HPDE6-E6E7 (cell line): Measurements from ENCODE around the gene DYRK4.
"Not testable (repeated sequence)": the region's sequence is repeated elsewhere in the genome, so short reads cannot be mapped to it uniquely, and the experiment has no call there.

Experiments
- DNase-seq: peaks from one replicate; pipeline ENCODE4 v3.0.0; 2011; ENCODE audit warnings: missing footprints; ENCODE audit errors: extremely low spot score

DYRK4 gene, protein sequence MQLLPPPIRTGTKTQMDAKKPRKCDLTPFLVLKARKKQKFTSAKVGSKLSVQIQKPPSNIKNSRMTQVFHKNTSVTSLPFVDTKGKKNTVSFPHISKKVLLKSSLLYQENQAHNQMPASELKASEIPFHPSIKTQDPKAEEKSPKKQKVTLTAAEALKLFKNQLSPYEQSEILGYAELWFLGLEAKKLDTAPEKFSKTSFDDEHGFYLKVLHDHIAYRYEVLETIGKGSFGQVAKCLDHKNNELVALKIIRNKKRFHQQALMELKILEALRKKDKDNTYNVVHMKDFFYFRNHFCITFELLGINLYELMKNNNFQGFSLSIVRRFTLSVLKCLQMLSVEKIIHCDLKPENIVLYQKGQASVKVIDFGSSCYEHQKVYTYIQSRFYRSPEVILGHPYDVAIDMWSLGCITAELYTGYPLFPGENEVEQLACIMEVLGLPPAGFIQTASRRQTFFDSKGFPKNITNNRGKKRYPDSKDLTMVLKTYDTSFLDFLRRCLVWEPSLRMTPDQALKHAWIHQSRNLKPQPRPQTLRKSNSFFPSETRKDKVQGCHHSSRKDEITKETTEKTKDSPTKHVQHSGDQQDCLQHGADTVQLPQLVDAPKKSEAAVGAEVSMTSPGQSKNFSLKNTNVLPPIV

DNA sequence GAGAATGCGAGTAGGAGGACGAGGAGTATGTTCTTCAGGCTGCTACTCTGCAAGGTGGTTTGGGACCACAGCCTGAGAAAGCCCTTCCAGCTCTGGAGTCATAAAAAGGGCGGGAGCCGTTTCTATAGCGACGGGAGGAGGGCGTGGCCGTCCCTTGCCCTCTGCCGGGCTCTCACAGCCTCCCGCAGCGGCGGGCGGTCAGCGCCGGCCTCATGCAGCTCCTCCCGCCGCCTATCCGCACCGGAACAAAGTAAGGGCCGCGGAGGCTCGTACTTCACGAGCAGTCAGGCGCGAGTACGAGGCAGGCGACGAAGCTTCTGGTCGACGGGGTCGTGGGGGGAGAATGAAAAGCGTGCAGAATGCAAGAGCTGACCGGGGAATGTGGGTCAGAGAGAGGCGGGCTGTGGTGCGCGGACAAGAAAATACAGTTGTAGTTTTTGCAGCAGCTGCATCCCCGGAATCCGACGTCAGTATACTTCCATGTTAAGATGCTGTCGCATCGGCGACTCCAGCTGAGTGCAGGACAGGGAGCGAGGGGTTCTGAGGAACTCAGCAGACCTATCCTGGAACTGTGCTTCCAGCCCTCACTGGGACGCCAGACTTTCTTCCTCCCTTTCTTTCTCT is at the start of gene DYRK4:
Gene DYRK4, plus strand, starts transcription at position 175 of the 624 bp plus-strand sequence. Its CDS starts 38 bp downstream, at position 213.
- peak; percentile 29 for DNase-seq

DNA sequence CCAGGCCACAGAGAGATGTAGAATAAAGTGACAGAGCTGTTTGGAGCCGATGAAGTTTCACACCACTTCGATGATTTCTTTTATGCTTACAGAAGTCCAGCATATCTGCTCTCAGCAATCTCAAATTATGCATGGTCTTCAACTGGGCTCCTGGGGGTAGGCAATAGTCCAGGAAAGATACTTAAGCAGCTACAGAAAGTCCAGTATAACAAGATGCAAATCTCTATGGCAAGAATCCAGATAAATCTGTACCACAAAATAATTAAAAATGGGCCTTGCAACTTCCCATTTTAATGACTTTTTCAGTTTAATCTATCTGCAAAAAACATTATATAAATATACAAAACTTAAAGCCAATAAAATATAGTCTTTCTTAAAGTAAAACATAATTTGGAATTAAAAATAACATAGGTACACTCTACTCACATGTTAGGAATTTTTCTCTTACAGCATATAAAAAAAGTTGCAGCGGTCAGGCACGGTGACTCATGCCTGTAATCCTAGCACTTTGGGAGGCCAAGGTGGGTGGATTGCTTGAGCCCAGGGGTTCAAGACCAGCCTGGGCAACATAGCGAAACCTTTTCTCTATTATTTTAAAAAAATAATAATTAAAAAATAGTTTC is 43.8 kb upstream of the DYRK4 start:
- no peak for DNase-seq

DNA sequence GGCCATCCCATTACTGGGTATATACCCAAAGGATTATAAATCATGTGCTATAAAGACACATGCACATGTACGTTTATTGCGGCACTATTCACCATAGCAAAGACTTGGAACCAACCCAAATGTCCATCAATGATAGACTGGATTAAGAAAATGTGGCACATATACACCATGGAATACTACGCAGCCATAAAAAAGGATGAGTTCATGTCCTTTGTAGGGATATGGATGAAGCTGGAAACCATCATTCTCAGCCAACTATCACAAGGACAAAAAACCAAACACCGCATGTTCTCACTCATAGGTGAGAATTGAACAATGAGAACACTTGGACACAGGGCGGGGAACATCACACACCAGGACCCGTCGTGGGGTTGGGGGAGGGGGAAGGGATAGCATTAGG is 38.6 kb upstream of the DYRK4 start:
- DNase-seq, result not testable (repeated sequence)

DNA sequence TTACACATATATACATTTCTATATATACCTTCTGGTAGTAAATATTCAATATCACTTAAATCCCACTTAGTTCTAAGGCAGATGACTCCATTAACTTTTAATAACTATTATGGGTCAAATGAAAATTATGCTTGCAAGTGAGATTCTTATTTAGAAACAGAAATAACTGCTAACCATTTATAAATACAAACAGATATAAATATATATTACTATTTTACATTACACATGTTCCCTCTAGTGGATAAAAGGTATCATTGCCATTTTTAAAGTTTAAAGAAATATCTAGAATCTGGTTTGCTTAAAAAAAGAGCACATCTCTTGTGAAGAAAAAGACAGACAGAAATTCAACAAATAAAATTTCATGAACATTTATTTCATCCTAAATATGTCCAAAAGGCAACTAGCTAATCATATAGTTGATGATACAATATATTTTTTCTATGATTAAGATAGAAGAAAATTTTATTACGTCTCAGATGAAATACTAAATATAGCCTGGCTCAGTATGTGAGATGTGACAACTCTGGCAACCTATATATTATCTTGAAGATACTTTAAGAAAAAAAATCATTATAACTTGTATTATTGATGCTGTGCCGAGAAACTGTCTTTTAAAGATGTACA is 35.0 kb upstream of the DYRK4 start:
- DNase-seq, result no peak

DNA sequence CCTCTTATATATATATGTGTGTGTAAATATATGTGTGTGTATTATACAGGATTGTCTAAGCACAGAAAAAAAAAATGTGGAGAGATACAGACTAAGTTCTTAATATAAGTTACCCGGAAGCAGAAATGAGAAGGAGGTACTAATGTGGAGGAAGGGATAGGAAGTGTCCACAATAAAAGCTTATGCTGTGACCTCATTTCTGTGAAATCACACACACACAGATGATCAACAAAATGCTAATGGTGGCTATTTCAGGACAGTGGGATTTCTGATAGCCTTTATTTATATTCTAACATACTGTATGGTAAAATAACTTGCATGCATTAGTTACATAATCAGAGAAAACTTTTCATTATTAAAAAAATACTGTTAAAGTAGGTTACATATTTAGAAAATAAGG is 31.8 kb upstream of the DYRK4 start:
- DNase-seq, result no peak

DNA sequence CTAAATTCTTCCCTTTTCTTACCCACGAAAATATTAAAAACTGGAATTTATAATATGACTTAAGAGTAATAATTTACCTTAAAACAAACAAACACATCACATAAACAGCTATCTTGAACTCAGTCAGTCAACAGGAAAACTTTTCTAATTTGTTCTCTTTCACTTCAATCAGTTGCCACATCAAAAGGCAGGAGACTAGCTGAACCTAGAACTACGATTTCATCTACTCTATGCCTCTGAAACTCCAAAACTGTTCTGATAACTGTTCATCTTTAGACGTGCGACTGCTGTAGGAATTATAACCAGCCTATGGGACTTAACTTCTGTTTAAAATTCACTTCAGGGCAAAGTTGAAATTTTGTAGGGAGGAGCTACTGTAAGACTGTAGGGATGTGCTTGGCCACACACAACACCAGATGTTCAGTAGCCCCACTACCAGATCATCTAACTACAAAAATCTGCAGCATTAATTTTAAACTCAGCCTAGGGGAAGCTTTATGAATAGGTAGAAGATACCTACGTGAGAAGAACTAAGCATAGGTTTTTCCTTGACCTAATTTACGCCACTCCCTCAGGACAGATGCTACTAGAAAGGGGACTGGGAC is 30.9 kb upstream of the DYRK4 start:
- DNase-seq, result no peak

DNA sequence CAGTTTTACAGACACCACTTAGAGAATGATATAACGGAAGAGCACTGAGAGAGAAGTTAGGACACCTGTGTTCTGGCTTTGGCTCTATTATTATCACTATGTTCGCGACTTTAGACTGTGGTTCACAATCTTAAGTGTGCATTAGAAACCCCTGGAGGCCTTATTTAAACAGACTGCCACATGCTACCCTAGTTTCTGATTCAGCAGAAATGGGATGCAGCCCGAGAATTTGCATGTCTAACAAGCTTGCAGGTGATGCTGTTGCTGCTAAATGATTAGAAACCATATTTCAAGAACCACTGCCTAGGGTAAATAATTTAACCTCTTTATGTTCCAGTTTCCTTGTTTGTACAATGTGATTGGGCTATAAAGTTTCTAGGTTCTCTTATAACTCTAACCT is 26.9 kb upstream of the DYRK4 start:
- DNase-seq, result no peak

DNA sequence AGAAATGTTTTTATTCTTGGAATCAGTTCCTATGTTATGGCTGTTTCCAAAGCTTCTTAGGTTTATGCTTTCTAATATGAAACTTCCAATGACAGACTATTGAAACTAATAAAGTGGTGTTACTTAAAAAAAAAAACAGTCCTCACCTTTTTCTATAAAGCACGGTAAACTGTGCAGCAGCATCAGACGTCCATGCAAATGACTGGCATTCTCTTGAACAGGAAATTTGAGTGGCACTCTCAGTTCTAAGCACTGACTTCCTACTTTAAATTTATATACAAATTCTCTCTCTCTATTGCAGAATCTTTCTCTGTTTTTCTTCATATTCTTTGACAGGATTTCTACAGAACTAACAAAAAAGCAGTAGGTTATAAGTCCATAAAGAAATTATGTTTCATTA is 26.1 kb upstream of the DYRK4 start:
- no peak for DNase-seq

DNA sequence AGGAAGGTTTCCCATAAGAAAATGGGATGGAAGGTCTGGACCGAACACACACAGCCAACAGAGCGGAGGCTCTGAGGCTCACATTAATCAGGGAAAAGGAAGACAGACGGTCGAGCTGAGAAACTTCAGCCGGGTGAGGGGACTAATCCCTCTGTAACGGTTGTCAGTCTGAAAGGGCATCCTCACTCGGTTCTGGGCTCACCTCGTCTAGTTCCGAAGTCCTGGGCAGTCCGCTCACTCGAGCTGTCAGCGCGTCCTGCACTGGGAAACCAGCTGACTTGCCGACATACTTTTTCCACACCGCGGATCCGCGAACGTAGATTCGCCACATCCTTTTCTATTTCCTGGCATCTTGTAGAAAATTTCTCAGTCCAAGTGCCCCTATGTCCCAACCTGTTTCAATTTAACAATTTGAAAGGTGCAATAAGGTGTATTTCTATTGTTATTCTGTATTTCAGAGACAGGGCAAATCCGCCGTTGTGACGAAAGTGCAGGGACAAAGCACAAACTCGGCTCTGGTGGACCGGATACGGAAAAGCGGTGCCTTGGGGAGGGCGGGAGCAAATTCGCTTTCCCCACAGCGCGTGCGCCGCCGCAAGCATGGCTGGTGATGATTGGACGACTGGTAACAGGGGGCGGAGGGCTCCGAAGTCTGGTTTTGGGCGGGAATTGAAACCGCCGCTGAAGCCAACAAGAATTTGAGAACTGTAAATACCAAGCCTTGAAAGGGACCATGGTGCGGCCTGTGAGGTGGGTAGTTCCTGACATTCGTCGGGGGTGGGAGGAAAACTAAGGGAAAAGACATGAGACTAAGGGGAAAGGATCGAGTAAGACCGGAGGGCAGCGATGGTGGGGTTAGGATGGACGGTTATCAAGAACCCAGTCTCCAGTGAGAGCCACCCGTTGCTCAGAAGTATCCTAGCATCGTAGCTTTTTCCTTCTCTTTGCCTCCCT is 23.5 kb upstream of the DYRK4 start, which contains the start of gene RAD51AP1:
Gene RAD51AP1, plus strand, starts transcription at position 684 of the 954 bp plus-strand sequence. Its CDS starts 50 bp downstream, at position 734.
- DNase-seq, result peak; percentile 93

DNA sequence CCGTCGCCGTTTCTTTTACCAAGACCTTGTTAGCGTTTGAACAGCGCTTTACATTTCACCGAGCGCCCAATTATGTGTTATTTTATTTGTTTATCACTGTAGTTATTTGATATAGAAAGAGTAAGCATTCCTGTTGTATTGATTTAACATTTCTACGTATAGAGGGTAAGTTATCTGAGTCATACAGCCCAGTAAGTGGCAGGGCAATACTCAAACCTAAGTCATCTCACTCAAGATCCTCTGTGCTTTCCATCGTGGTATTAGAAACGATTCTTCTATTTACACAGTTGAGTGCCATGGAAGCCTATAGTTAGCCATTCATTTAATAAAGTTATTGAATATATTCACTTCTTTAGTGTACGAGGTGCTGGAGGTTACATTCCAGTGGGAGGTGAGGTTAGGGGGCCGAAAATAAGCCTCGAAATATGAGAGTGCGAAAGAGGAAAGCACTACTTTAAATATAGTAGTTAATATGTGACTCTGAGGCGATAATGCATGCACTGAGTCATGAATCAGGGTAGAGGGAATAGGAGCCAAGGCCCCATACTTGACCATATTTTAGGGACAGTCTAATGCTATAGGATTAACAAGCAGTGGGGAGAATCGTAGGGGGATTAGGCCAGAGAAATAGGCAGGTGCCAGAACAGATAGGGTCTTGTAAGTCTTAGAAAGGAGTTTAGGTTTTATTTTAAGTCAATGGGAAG is 22.7 kb upstream of the DYRK4 start:
- no peak for DNase-seq

DNA sequence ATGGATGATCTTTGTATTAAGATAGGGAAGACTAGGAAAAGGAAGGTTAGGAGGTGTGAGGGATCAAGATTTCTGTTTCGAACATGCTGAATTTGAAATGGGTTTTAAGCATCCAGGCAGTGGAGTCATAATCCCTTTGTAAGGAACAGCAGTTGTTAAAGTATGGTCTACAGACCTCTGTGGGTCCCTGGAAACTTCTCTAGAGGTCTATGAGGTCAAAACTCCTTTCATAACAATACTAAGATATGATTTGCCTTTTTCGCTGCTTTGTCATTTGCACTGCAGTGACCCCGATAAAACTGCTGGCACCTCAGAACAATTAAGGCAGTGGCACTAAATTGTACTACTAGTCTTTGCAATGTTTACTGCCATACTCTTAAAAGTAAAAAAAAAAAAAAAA is 21.8 kb upstream of the DYRK4 start:
- no peak for DNase-seq

DNA sequence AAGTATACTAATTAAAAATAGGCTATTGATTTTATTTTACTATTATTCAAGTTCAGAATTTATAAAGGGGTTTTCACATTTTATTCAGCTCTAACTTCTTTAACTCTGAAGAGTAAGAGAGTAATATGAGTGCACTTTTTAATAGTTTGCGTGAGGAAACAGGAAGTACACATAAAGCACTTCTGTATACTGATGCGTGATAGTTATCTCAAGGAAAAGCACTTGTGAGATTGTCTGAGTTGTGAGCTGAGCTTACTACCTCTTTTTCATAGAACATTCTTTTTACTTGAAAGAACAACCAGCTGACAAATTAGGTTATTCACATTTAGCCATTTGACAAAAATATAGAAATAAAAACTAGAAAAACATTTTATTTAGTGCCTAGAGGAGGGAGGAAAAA is 21.4 kb upstream of the DYRK4 start:
- no peak for DNase-seq

DNA sequence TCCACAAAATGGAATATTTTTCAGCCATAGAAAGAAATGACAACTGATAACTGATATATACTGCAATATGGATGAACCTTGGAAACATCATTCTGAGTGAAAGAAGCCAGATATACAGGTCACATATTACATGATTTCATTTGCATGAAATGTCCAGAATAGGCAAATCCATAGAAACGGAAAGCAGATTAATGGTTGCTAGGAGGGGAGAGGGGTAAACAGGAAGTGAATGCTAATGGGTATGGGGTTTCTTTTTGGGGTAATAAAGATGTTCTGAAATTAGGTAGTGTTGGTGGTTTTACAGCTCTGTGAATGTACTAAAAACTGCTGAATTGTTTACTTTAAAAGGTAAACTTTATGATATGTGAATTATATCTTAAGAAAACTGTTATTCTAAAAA is 16.8 kb upstream of the DYRK4 start:
- DNase-seq, result no peak

DNA sequence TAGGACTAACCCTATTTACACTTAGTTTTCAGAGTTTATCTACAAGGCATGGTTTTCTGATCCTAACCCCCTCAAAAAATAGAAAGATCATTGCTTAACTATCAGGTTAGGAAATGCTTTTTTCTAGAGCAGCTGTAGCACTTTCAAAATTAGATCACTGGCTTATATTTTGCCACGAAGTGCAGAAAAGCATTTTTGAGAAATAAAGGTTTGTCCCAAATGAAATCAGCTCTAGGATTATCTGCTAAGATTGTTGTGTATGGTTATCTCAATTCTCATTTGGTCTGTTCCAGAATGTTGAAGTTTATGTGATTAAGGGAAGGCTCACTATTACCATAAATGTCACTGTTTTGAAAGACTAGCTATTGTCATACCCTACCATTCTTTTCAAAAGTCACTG is 9.8 kb upstream of the DYRK4 start:
- DNase-seq, result no peak

DNA sequence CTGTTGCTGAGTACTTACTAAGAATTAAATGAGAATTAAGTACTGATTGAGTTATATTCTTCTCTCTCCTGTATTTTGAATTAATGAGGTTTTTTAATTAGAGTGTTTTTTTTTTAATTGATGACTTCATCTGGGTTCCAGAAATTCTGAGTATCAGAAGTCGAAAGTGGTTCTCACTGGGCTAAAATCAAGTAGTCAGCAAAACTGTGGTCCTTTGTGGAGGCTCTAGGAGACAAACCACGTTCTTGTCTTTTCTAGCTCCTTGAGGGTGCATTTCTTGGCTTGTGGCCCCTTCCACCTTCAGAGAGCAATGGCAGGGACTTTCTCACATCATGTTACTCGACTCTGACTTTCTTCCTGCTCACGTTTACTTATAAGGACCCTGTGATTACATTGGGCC is 8.1 kb upstream of the DYRK4 start:
- no peak for DNase-seq

DNA sequence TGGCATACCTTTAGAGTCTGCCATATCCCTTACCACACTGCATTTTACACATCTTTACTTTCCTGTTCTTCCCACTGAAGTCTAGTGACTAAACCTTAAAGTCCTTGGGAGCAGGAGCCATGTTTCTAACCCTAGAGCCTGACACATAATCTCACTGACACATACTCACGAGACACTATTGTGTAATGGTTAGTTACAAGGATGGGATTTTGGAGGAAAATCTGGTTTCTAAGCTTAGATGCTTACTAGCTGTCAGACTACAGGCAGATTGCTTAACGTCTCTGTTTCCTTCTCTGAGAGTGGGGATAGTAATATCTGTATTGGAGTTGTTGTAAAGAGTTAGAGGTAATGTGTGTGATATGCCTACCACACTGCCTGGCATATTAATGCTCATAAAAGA is 6.2 kb upstream of the DYRK4 start:
- DNase-seq, result no peak

DNA sequence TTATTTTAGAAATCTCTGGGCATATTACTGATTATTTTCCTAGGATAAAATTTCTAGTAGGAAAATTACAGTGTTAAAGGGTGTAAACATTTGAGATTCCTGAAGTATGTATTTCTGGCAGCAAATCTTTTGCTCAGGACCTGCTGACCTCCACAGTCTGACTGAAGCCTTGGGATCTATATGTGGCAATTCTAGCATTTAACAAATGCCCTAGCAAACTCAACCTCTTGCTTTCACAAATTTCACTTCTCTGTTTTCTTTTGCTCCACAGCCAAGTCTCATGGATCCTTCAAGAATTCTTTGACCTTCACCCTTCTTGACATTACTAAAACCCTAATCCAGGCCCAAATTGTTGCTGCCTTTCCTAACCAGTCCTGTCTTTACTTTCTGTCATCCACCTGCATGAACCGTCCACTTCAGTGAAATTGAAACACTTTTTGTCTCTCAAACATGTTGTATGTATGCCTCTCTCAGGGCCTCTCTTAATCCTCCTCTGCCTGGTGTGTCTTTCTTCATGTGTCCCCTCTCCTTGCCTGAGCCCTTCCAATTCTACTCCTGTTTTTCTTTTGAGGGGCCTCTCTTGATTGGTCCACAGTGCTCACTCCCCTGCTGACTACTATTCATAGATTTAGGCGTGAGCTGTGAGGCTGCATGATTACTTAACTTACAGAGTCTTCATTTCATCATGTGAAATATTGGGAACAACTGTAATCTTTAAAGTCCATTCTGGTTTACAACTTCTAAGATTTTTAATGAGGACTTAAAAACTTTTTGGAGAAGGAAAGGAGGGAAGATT is 5.1 kb upstream of the DYRK4 start:
- no peak for DNase-seq

DNA sequence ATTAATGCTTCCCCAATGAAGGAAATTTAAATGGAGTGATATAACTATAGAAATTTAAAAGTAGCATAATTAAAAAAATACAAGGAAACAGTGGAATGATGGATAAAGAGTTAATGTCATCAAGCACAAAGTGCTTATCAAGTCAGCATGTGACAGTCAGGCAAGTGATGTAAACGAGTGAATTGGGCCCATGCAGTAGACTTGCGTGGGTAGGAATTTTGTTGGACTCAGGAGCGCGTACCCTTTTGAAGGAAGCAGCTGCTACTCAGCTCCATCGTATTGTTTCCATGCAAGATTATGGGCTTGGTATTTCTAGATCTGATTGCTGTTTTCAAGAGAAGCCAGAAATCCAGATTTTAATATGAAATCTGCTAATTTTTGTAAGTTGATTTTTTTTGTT is 4.4 kb upstream of the DYRK4 start:
- DNase-seq, result no peak

DNA sequence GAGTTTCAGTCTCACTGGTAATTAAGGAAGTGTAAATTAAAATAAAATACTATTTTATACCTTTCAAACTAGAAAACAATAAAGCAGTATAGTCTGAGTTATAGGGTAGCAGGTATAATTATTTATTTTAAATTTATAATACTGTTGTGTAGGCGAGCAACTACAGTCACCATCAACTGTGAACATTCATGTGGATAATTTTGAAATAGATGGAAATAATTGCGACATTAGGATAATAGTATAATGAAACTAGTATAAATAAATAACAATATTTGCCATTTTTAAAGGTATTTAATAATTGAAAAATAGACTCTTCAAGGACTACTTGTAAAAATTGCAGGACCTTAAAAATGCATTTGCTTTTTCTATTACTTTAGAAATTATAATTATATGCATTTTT is 3.8 kb upstream of the DYRK4 start:
- no peak for DNase-seq
